ENCODE results near the gene ANGPTL4.
A peak's percentile ranks its signal among the peaks of the same experiment; 100 is the strongest.
"Not testable (repeated sequence)": the region's sequence is repeated elsewhere in the genome, so short reads cannot be mapped to it uniquely, and the experiment has no call there.

Gene ANGPTL4

GRCh38 chr19:8363803-8364771 lies at the start of gene ANGPTL4:
Gene ANGPTL4, plus strand, starts transcription at chr19:8364155. Its CDS starts 167 bp downstream, at chr19:8364322.
- TF ChIP-seq CTCF (IDR thresholded peaks at IDR 0.05; ENCODE audit: insufficient read depth, low read length, missing control alignments): peak; percentile 23
- ChIA-PET CTCF (interaction anchor here (0.7 to 9.3 kb wide), 7 partner anchors 11 to 158 kb away, joined by 3 to 89 read pairs (median 6); partner anchors contain the start of genes MARCHF2 and RAB11B), POLR2A (interaction anchor here (0.6 to 5.2 kb wide), 9 partner anchors 9 to 205 kb away, joined by 3 to 33 read pairs (median 4); partner anchors contain the start of genes RAB11B and ZNF414)
- H3K4me3 ChIP-seq (ENCODE audit: low read depth, low read length): peak within 1 kb of the TSS; percentile 58
- no peak for DNase-seq (ENCODE audit: low read depth, low spot score)

GRCh38 chr19:8314981-8315640 lies 48.8 kb upstream of the ANGPTL4 start:
- H3K4me3 ChIP-seq (ENCODE audit: low read depth, low read length); CTCF ChIA-PET; POLR2A ChIA-PET; DNase-seq (ENCODE audit: low read depth, low spot score): not testable (repeated sequence)

- no peak for DNase-seq (ENCODE audit: low read depth, low spot score)
- TF ChIP-seq CTCF (IDR thresholded peaks at IDR 0.05; ENCODE audit: insufficient read depth, low read length, missing control alignments): no peak
- no peak overlapping the region for H3K4me3 ChIP-seq (ENCODE audit: low read depth, low read length)
- ChIA-PET POLR2A (interaction anchor here (0.6 kb wide), 1 partner anchor 99 kb away, joined by 3 read pairs; no protein-coding TSS in a partner anchor), CTCF (interaction anchor here (1.2 to 1.4 kb wide), 2 partner anchors 262 to 265 kb away, joined by 3 to 4 read pairs; no protein-coding TSS in a partner anchor)
Observed at GRCh38 chr19:8316351-8317125, 47.4 kb upstream of the ANGPTL4 start.

- CTCF ChIA-PET: interaction anchor here (0.9 to 1.5 kb wide), 2 partner anchors 187 to 259 kb away, joined by 3 read pairs; no protein-coding TSS in a partner anchor
- not testable (repeated sequence) for H3K4me3 ChIP-seq (ENCODE audit: low read depth, low read length); DNase-seq (ENCODE audit: low read depth, low spot score)
- POLR2A ChIA-PET: interaction anchor here (0.7 kb wide), 1 partner anchor 35 kb away, joined by 5 read pairs; no protein-coding TSS in a partner anchor
Observed at GRCh38 chr19:8318835-8319234, 45.1 kb upstream of the ANGPTL4 start.

- no peak for DNase-seq (ENCODE audit: low read depth, low spot score)
- CTCF ChIA-PET: interaction anchor here (0.9 to 2.1 kb wide), 6 partner anchors 9 to 259 kb away, joined by 3 to 10 read pairs (median 4); no protein-coding TSS in a partner anchor
- POLR2A ChIA-PET: no interaction called here
- H3K4me3 ChIP-seq (ENCODE audit: low read depth, low read length): peak overlapping the region; percentile 99
- TF ChIP-seq CTCF (IDR thresholded peaks at IDR 0.05; ENCODE audit: insufficient read depth, low read length, missing control alignments): no peak
Observed at GRCh38 chr19:8319807-8320520, 44.0 kb upstream of the ANGPTL4 start.

GRCh38 chr19:8320564-8321066 lies 43.3 kb upstream of the ANGPTL4 start:
- peak overlapping the region; percentile 99 for H3K4me3 ChIP-seq (ENCODE audit: low read depth, low read length)
- TF ChIP-seq CTCF (IDR thresholded peaks at IDR 0.05; ENCODE audit: insufficient read depth, low read length, missing control alignments): no peak
- ChIA-PET POLR2A (interaction anchor here (0.7 to 2.3 kb wide), 4 partner anchors 9 to 70 kb away, joined by 3 to 10 read pairs (median 4); partner anchors contain the start of gene RAB11B), CTCF (interaction anchor here (0.6 to 2.1 kb wide), 6 partner anchors 9 to 259 kb away, joined by 3 to 10 read pairs (median 4); no protein-coding TSS in a partner anchor)
- DNase-seq (ENCODE audit: low read depth, low spot score): no peak

Data from AG04449 (cell line).